B cell (primary cell): ENCODE data around the gene PML.

Experiments used
- EZH2 ChIP-seq: IDR thresholded peaks from 2 replicates; pipeline ENCODE4 v1.6.1; 2012; ENCODE audit warnings: borderline replicate concordance, low read depth, mild to moderate bottlenecking, moderate library complexity, low read length; ENCODE audit not compliant: insufficient read depth, poor library complexity, severe bottlenecking
- TF ChIP-seq, protein P1 (sequence below): fragments of 200-600 bp; IDR thresholded peaks from one replicate; pipeline ENCODE4 v1.8.0; 2022; ENCODE audit warnings: antibody characterized with exemption, mild to moderate bottlenecking

DNA sequence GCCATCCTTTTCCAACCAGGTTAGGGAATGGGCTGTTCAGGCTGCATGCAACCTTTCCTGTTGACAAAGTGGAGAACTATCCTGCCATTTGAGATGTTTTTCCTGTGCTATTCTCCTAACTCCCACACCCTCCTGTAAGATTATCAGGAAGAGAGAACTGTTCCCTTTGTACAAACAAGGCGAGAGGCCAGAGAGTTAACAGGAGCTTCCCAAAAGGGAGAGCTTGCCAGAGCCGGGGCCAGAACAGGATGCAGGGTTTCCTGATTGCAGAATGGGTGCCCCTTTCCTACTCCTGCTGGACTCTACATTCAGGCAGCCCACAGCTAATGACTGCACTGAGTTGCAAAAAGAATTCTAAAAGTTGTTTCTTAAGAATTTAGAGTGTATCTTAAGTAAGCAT lies 17.1 kb downstream of the PML start:
- no peak for TF ChIP-seq EZH2
- TF ChIP-seq, protein P1, sequence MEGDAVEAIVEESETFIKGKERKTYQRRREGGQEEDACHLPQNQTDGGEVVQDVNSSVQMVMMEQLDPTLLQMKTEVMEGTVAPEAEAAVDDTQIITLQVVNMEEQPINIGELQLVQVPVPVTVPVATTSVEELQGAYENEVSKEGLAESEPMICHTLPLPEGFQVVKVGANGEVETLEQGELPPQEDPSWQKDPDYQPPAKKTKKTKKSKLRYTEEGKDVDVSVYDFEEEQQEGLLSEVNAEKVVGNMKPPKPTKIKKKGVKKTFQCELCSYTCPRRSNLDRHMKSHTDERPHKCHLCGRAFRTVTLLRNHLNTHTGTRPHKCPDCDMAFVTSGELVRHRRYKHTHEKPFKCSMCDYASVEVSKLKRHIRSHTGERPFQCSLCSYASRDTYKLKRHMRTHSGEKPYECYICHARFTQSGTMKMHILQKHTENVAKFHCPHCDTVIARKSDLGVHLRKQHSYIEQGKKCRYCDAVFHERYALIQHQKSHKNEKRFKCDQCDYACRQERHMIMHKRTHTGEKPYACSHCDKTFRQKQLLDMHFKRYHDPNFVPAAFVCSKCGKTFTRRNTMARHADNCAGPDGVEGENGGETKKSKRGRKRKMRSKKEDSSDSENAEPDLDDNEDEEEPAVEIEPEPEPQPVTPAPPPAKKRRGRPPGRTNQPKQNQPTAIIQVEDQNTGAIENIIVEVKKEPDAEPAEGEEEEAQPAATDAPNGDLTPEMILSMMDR: no peak
